Muscle layer of colon (tissue), 2 donors: ENCODE measurements around the gene CYP8B1.

ENCODE experiments used
- H3K27ac ChIP-seq: one replicate; pipeline ENCODE4 v1.7.0; 2013; ENCODE audit warnings: low read depth, mild to moderate bottlenecking, low read length, moderate library complexity
- H3K27me3 ChIP-seq, 2 donors: one replicate each; pipeline ENCODE4 v1.7.0; 2013; ENCODE audit warnings: low read length in 2 of 2, mild to moderate bottlenecking in 2 of 2; ENCODE audit not compliant: insufficient read depth in 2 of 2, control insufficient read depth in 1 of 2
- H3K36me3 ChIP-seq: one replicate; pipeline ENCODE4 v1.7.0; 2013; ENCODE audit warnings: mild to moderate bottlenecking, low read length; ENCODE audit not compliant: insufficient read depth
- H3K4me1 ChIP-seq: one replicate; pipeline ENCODE4 v1.7.0; 2013; ENCODE audit warnings: mild to moderate bottlenecking, low read length; ENCODE audit not compliant: insufficient read depth
- H3K4me3 ChIP-seq, 2 donors: one replicate each; pipeline ENCODE4 v1.7.0; 2013; ENCODE audit warnings: low read length in 2 of 2, low read depth in 1 of 2, mild to moderate bottlenecking in 1 of 2, moderate library complexity in 1 of 2
- H3K9ac ChIP-seq: one replicate; pipeline ENCODE4 v1.7.0; 2013; ENCODE audit warnings: low read length
- H3K9me3 ChIP-seq: one replicate; pipeline ENCODE4 v1.7.0; 2013; ENCODE audit warnings: mild to moderate bottlenecking, low read length
- donor health status: abdominal sarcoma.
- donor health status: Adenocarcinoma of cecum.

CYP8B1 gene

DNA sequence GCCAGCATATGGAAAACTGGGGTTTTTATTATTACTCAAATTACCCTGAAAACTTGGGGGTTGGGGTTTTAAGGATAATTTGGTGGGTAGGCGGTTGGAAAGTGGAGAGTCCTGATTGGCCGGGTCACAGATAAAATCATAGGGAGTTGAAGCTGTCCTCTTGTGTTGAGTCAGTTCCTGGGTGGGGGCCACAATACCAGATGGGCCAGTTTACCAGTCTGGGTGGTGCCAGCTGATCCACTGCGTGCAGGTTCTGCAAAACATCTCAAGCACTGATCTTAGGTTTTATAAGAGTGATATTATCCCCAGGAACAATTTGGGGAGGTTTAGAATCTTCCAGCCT, 25.4 kb upstream of the CYP8B1 start:
- Histone ChIP-seq H3K36me3 (no peaks in the 10 kb centered on the region), H3K27ac (no peak overlapping the region), H3K4me1 (peaks cover 4% of the 10 kb centered on the region), H3K4me3 (no peak overlapping the region), H3K9me3 (no peaks in the 10 kb centered on the region), H3K9ac (no peak overlapping the region), H3K27me3 (no peaks in the 10 kb centered on the region)

- Histone ChIP-seq H3K4me3 (no peak overlapping the region), H3K27ac (no peak overlapping the region), H3K9ac (no peak overlapping the region), H3K9me3 (no peaks in the 10 kb centered on the region), H3K4me1 (peaks cover 1% of the 10 kb centered on the region), H3K27me3 (no peaks in the 10 kb centered on the region), H3K36me3 (no peaks in the 10 kb centered on the region)
Measured at GRCh38 chr3:42900226-42901072, 24.8 kb upstream of the CYP8B1 start.

GRCh38 chr3:42898896-42899675, 23.4 kb upstream of the CYP8B1 start:
- Histone ChIP-seq H3K36me3 (no peaks in the 10 kb centered on the region), H3K27ac (no peak overlapping the region)

DNA sequence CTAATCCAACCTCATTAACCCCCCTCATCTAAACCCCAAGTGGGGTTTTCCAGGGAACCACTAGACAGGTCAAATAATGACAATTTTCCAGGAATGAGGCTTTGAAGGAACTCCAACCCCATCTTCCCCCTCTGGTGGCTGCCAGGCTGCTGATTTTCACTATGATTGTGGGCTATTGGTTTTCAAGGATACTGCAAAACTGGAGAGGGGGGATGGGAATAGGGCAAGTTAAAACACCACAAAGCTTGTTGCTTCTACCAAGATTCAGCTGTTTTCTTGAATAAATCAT, 19.8 kb upstream of the CYP8B1 start:
- no peak overlapping the region for H3K27ac ChIP-seq
- H3K36me3 ChIP-seq, result no peaks in the 10 kb centered on the region
- no peak overlapping the region for H3K4me3 ChIP-seq
- no peaks in the 10 kb centered on the region for H3K9me3 ChIP-seq
- no peak overlapping the region for H3K9ac ChIP-seq
- no peaks in the 10 kb centered on the region for H3K4me1 ChIP-seq
- no peaks in the 10 kb centered on the region for H3K27me3 ChIP-seq

More at GRCh38 chr3:42898896-42899675, 23.4 kb upstream of the CYP8B1 start:
- H3K4me3 ChIP-seq, result no peak overlapping the region
- no peaks in the 10 kb centered on the region for H3K4me1 ChIP-seq
- no peaks in the 10 kb centered on the region for H3K9me3 ChIP-seq
- H3K27me3 ChIP-seq, result no peaks in the 10 kb centered on the region
- H3K9ac ChIP-seq, result no peak overlapping the region

DNA sequence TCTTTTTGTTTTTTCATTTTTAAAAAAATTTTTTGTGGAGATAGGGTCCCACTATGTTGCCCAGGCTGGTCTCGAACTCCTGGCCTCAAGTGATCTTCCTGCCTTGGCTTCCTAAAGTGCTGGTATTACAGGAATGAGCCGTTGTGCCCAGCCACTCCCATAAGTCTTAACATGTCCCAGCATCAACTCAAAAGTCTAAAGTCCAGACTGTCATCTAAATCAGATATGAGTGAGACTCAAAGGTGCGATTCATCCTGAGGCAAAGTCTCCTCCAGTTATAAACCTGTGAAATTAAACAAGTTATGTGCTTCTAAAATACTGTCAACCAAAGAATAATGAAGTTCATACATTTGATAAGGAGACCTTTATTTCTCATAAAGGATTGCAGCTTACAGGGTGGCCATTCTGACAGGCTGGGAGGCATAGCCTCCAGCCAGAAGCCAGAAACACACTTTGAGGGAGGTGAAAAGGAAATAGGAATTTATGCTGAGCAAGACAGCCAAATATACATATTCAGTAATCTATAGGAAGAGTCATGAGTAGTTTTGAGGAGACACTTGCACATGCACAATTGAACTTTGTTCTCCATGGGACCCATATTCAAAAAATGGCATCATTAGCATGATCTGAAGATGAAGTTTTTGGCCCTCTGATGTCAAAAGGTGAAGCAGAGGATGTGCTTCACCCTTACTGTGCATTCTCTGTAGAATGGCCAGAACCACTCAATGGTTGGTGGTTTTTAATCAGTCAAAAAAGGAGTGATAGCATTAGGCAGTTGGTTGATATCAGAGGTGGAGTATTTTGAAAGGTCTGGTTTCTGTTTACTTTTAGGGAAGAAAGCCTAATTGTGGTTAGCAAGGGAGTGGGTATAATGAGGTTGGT, 19.3 kb upstream of the CYP8B1 start:
- Histone ChIP-seq H3K9ac (no peak overlapping the region), H3K36me3 (no peaks in the 10 kb centered on the region), H3K4me3 (no peak overlapping the region), H3K27ac (no peak overlapping the region), H3K4me1 (no peaks in the 10 kb centered on the region), H3K9me3 (no peaks in the 10 kb centered on the region), H3K27me3 (no peaks in the 10 kb centered on the region)

- no peak overlapping the region for H3K4me3 ChIP-seq
- H3K27ac ChIP-seq, result no peak overlapping the region
- no peaks in the 10 kb centered on the region for H3K27me3 ChIP-seq
- no peaks in the 10 kb centered on the region for H3K9me3 ChIP-seq
- no peak overlapping the region for H3K9ac ChIP-seq
- H3K4me1 ChIP-seq, result no peaks in the 10 kb centered on the region
- H3K36me3 ChIP-seq, result no peaks in the 10 kb centered on the region
Measured at GRCh38 chr3:42892807-42893206, 17.1 kb upstream of the CYP8B1 start.

- H3K27me3 ChIP-seq, result no peaks in the 10 kb centered on the region
- no peaks in the 10 kb centered on the region for H3K4me1 ChIP-seq
- no peaks in the 10 kb centered on the region for H3K9me3 ChIP-seq
- no peak overlapping the region for H3K4me3 ChIP-seq
- H3K27ac ChIP-seq, result no peak overlapping the region
- H3K36me3 ChIP-seq, result no peaks in the 10 kb centered on the region
- H3K9ac ChIP-seq, result no peak overlapping the region
Measured at GRCh38 chr3:42892169-42892568, 16.5 kb upstream of the CYP8B1 start.

GRCh38 chr3:42891042-42891441, 15.4 kb upstream of the CYP8B1 start:
- Histone ChIP-seq H3K9ac (no peak overlapping the region), H3K4me1 (no peaks in the 10 kb centered on the region), H3K36me3 (no peaks in the 10 kb centered on the region), H3K27ac (no peak overlapping the region), H3K9me3 (no peaks in the 10 kb centered on the region), H3K4me3 (no peak overlapping the region), H3K27me3 (no peaks in the 10 kb centered on the region)

DNA sequence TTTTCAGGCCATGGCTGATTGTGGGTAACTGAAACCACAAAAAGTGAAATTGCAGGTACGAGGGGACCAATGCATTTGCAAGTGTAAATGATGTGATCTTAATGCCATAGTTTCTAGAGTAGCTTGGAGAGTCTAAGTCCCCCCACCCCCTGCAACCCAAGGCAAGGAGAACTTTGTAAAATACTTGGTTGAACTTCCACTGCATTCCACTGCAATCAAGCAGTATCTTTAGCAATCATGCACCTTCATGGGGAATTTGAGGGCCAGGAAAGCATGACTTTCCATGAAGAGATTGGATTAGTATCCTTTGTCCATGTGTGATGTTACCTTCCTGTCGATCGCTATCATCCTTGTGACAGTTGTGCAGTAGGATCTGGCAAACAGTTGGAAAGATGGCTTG, 11.4 kb upstream of the CYP8B1 start:
- Histone ChIP-seq H3K4me3 (no peak overlapping the region), H3K27me3 (no peaks in the 10 kb centered on the region), H3K4me1 (no peaks in the 10 kb centered on the region), H3K9ac (no peak overlapping the region), H3K36me3 (no peaks in the 10 kb centered on the region), H3K9me3 (no peaks in the 10 kb centered on the region), H3K27ac (no peak overlapping the region)

DNA sequence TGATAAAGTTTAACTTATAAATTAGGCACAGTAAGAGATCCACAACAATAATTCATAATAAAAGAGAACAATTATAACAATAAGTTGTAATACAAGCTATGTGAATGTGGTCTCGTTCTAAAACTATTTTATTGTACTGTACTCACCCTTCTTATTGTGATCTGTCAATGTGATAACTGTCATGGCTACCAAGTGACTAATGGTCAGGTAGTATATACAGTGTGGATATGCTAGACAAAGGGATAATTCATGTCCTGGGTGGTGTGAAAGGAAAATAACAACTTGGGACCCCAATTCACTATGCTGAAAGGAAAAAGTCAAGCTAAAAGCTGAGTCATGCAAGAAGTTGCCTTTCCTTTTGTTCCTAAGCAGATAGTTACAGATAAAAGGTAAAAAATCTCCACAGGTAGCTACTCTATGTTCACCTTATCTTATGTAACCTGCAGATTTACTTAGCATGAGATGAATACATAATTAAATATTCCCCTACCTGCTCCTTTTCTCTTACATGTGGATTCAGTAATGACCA, 10.7 kb upstream of the CYP8B1 start:
- Histone ChIP-seq H3K36me3 (no peaks in the 10 kb centered on the region), H3K9ac (no peak overlapping the region), H3K9me3 (no peaks in the 10 kb centered on the region), H3K4me1 (peaks cover 2% of the 10 kb centered on the region), H3K4me3 (no peak overlapping the region), H3K27ac (no peak overlapping the region), H3K27me3 (no peaks in the 10 kb centered on the region)

DNA sequence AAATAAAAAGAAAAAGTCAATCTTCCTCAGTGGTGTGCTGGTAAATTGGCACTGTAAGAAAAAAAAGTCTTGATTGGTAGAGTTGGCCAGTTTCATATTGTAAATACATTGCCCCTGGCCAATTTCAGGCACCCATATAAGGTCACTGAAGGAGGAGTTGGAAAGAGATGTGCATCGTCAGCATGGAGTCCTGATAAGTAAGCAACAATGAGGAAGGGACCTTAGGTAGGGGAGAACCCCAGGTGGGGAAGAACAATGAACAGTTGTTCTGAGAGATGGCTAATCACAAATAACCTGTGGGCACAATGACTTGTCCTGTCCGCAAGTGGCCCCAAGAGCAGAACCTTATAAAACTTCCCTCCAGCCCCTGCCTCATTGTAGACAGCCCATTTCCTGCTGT, 8.6 kb upstream of the CYP8B1 start:
- Histone ChIP-seq H3K27me3 (no peaks in the 10 kb centered on the region), H3K4me1 (peaks cover 9% of the 10 kb centered on the region), H3K9me3 (no peaks in the 10 kb centered on the region), H3K4me3 (no peak overlapping the region), H3K9ac (no peak overlapping the region), H3K27ac (no peak overlapping the region), H3K36me3 (no peaks in the 10 kb centered on the region)
